HG02759 (cell line): ENCODE data around the gene DCBLD2.
A peak's percentile ranks its signal among the peaks of the same experiment; 100 is the strongest.

Experiments
- ATAC-seq: cut with Tn5 transposase; IDR thresholded peaks from one replicate; pipeline ENCODE4 v1.9.1; 2021; ENCODE audit warnings: mild to moderate bottlenecking, moderate library complexity; ENCODE audit not compliant: unreplicated experiment

Gene DCBLD2

DNA sequence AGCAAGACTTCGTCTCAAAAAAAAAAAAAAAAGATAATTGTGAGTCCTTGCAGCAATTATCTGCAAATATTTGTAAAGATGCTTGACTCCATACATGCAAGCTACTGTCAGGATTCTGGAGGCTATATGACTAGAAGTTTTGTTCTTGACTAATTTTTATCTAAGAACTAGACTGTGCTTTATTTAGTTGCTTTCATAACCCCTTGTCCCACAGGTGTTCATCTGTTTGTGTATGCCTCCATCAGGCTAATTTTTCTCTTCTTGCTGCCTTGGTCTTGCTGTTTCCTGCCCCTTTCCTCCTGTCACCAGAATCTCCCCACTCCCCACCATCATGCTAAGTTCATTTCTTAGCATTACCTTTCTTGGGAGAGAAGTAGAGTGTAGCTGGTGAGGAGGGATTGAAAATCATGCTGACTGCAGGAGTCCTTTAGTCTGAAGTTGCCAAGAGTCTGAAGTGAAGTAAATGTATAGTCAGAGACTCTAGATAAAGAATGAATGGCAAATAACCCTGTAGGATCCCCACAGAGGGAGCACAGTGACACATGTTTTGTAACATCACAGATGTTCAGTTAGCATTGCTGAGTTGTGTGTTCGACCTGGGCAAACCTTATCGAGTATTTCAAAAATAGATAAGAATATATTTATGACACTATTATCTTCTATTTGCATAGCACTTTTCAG, 125.9 kb downstream of the DCBLD2 start:
- no peak for ATAC-seq

DNA sequence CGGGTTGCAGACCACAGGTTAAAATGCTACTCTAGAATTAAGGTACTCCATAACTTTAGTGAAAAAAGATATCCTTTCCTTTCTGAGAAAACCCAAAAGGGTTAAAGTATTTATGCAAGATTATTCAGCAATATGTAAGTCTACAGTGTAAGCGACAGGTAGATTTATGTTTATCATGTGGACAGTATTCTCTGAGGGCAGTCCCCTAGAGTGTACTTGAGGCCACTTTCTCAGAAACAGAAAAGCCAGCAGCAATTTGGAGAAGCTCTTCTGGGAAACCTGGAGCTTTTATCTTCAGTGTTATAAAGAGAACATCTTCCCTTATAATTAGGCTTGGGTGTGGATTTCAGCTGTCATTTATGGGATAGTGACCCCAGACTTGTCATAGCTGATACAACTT, 129.5 kb downstream of the DCBLD2 start:
- ATAC-seq, result no peak

DNA sequence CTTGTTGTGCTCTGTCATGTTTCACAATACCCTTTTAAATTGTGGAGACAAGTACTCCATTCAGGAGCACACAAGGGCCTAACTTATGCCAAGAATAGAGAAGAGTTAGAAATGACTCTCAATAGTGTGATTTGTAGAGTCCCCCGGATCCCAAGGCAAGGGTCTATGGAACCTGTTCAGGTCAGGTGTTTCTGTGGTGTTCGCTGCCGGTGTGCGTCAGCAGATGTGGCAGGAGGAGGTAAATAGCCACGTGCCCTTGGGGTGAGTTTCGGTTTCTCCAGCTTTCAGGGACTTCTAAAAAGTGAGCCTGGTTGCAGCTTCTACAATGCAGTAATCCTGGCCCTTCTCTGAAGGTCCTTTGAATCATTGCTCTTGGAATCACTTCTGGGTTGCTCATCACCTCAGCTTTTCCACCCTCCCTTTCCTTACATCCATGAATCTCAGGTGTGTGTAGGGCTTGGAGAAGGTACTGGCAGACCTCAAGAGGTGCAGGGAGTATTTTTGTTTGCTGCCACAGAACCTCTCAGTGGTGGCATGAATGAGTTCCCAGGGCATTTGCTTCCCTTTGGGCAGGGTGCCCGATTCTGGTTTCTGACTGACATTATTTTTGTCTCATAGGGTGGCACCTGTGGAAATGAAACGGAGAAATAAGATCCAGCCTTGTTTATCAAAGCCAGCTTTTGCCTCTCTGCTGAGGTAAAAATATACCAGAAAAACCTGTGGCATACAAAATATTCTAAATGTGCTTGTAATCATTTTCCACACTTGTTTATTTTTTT, 131.0 kb downstream of the DCBLD2 start:
- peak; percentile 65 for ATAC-seq

DNA sequence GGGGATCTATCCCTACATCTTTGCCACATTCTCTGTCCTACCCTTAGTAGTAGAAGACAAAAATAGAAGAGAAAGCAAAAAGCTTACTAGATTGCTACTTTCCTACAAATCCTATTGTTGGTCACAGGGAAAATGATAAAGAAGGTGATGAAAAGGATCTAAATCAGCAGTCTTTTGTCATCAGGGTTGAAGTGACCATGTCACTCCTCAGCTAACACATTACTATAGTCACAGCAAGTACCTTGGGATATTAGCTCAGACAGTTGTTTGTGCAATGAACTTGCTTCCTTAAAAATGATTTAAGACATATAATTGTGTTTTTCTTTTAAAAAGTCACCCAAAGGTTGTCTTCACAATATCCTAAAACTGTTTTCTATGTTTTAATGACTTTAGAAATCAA, 132.0 kb downstream of the DCBLD2 start:
- no peak for ATAC-seq

DNA sequence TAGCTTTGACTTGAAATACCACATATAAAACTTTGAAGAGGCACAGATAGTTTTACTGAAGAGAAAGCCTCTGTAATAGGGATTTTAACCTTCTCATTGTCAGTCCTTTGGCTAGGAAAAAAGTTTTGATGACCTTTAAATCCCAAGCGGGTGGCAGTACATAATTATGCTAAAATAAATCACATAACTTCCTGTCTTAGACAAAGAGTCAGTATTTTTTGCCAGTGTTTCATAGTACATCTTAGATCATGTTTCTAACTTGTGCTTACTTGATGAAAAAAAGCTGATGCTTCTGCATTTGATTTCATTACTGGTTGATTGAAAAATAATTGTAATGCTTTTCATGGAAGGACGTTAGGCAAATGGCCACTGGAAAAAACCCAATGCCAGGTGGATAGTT, 132.5 kb downstream of the DCBLD2 start:
- ATAC-seq, result no peak

DNA sequence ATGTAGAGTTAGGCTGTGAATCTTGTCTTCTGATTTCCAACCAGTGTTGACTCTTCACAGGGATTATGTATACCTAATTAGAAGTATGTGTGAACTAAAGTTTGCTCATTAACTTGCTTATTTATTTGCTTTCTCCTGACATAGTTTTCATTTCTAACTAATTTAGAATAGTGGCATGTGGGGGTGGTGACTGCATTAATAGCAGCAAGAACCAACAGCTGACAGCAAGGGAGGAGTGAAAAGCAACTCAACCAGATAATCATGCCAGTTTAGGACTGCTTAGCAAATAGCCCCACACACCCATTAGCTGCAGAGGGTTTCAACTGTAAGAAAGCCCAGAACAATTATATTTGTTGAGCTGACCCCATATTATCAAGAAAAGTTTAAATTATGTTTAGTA, 134.6 kb downstream of the DCBLD2 start:
- ATAC-seq, result no peak

DNA sequence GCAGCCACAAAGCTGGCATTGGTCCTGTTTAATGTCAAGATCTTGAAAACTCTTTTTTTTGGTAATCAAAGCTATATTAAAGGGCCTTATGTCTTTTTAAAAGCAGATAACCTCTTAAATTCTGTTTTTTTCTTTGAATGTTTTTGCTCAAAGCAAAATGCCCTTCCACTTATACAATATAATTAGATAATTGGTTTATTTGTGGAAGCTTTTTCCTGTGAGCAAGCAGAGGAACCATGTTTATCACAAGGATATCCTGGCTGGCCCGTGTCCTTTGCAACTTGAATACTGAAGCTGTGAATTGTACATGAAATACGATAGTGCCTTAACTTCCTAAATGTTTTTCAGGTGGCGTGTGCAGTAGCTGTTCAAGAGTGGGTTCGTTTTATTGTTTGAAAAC, 135.8 kb downstream of the DCBLD2 start:
- no peak for ATAC-seq

DNA sequence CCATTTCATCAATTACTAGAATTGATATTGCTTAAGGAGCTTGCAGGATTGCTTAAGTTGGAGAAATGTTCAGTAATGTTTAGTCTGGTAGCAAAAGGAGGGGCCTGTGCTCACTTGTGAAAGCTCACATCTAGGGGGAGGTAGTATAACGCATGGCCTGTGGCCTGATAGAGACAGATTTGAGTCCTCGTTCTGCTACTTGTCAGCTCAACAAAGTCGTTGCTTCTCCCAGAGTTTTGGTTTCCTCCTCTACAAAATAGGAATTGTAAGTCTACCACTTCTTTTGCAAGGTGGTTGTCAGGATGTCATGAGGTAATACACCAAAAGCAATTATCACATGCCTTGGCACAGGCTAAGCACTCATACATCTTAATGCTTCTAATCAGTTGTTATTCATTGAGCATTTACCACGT, 137.0 kb downstream of the DCBLD2 start:
- no peak for ATAC-seq

DNA sequence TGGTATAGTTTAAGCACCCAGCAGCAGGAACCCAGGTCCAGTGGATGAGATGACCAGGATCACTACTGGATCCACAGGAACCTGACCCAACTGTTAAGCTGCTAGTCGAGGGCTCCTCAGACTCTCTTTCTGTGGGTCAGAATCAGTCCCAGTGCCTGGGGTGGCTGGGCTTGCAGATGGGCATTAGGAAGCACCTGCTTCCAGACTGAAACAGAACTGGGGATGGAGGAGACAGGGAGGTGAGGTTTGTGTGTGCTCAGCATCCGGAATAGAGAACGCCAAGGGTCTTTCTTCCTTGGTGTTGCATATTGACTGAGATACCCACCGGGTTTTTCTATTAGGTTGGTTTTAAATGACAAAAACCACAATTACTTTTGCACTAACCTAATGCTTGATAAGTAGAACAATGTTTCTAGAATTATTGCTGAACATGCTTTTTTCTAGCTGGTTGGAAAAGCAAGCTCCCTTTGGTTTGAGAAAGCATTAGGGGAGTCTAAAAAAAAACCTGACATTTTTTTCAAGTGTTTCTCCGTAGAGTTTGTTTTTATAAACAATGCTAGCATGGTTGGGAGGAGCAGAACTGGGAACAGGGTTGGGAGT, 137.6 kb downstream of the DCBLD2 start:
- no peak for ATAC-seq

DNA sequence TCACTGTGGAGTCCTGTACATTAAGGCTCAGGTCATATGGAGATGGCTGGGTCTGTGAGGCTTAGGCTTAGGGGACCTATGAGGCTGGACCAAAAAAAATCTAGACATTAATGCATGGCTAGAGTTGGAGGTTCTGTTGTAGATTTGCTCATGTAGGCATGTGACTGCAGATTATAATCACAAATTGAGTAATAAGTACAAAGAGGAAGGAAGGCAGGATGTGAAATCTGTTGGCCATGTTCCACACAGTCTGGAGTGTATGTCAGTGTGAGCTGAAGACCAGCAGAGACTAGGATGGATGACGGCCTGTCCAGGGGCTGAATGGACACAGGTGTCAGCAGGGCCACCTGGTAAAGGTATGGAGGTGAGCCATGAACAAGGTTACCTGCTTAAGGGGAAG, 138.4 kb downstream of the DCBLD2 start, which contains the start of gene ST3GAL6:
ST3GAL6 (plus strand) TSS at position 265 of the 400 bp plus-strand sequence. CDS start 5,101 bp downstream, outside the sequence.
- peak; percentile 54 for ATAC-seq

DNA sequence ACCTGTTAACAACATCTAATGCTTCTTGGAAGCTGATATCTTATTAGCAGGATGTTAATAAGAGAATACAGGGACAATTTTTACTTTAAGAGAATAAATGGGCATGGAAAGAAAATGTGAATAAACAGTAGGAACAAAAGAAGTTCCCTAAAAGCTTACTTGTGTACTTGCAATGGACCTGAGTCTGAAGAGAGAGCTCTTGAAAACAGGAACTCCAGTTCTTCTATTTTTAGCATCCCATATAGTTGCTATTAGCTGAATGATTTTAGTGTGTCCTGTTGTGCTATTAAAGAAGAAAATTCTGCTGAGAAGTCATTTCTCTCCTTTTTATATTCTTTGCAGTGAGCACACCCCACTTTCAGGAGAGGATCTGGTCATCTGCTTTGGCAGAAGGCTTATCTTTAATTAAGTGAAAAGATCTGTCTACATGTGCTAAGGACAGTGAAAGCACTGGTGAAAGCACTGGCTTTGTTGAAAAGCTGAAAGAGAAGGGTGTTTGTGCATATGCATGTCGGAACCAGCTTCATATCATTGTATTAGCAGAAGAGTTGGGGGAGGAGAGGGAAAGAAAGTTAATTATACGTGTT, 139.8 kb downstream of the DCBLD2 start:
- no peak for ATAC-seq

DNA sequence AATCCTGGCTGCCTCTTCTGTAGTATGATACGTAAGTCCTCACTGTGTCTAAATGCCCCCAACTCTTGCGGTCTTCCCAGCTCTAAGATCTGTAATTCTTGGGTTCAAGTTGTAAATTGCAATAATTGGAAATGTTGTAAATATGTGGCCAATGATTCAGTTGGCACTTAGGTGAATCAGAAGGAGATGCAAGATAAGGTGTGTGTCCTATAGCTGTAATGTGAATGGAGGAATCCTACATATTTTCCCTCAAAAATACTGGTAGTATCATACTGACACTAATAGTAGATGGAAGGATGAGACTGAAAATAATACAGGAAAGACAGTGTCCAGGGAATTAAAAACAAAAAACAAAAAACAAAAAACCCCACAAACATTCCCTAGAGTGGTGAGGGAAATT, 141.9 kb downstream of the DCBLD2 start:
- ATAC-seq, result no peak

DNA sequence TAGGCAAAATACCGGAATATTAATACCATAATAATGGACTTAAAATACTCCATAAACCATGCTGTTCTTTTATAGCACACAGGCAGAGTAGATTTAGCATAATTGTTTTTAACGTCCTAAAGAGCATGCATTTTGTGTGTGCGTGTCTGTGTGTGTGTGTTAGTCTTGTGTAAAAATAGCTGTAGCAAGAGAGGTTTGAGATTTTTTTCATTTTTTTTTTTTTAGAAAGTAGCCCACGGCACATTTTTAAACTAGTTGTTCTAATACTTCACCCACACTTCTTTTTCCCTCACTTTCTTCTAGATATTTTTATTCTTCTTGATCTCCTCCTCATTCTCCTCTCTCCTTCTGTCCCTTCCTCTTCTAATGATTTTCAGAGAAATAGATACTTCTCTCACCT, 145.9 kb downstream of the DCBLD2 start:
- ATAC-seq, result no peak

DNA sequence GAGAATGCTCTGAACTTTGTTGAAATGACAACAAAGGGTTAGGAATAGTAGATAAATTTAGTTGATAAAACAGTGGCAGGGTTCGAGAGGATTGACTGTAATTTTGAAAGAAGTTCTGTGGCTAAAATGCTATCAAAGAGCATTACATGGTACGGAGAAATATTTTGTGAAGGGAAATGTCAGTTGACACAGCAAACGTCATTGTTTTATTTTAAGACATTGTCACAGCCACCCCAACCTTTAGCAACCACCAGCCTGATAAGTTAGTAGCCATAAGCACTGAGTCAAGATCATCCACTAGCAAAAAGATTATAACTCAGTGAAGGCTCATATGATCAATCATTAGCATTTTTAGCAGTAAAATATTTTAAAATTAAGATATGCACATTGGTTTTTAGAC, 147.0 kb downstream of the DCBLD2 start:
- no peak for ATAC-seq

DNA sequence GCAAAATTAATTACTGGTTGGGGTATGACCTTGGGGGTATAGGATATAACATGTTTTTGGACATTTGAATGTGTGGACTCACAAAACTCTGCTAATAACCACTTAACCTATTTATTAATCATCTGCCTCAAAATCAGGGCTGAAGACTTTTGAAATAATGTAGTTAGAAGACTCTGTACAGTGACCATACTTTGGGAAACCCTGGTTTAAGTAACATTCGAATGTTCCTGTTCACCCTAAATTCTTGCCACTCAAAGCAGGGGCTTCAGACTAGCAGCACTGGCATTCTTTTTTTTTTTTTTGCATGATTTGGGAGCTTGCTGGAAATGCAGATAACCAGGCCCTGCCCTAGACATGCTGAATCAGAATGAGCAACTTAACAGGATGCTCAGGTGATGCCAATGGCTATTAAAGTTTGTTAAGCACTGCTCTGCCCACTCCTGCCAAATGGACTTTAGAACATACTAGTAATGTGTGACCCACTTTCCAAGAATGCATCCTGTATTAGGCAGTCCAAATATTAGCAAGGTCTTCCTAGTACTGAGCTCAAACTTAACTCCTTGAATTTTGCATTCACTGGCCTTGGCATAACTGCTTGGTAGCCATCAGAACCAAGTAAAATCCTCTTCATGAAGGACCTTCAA, 151.1 kb downstream of the DCBLD2 start:
- ATAC-seq, result no peak

DNA sequence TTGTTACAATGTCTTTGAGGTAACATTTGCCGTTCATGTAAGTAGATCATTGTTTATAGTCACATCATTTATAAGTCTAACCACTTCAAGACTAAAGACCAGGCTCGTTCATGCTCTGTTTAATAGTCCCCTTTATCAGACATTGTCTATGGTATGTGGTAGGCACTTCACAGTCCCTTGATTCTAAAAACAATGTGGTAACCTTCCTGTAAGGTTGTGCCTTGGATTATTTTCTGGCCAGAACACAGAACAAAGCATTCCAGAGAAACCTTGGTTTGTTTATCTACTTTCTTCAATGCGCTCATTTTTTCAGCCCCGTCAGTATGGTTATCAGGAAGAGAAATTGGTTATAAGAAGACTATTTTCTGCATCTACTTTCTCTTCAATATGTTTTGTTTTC, 154.6 kb downstream of the DCBLD2 start:
- ATAC-seq, result no peak

DNA sequence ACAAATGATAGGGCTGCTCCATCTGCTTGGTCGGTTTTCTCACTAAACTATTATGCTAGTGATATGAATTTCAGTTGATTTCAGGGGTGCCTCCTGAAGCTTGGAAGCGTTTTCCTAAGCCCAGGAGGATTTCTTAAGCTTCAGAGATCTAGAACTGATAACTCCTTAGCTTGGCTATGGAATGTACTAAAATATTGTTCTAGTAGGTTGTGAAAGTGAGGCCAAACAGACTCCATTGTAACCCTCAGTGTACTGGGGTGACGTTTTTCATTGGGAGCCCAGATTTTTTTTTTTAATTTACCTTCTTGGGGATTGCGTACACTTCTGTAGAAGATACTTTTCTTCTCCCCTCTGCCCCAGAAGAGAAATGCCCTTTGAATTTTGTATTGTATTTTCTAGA, 155.4 kb downstream of the DCBLD2 start:
- ATAC-seq, result no peak
